GM13977 (cell line): Measurements from ENCODE around the gene HDAC9.

Source experiments
- DNase-seq: peaks from one replicate; pipeline ENCODE4 v3.0.0; 2012; ENCODE audit warnings: low spot score
- in situ Hi-C: fragments of 300-500 bp; cut with MboI; formaldehyde crosslinking; loops from one replicate; pipeline ENCODE4 v1.12.0; 2022; ENCODE audit warnings: low sequenced_read_pairs, low pct_unique_long_range_greater_than_20kb, mixed read lengths, inconsistent platforms; ENCODE audit not compliant: unreplicated experiment
- TF ChIP-seq, protein P1 (sequence below): IDR thresholded peaks from 2 replicates; pipeline ENCODE4 v1.5.1; 2012; ENCODE audit warnings: mild to moderate bottlenecking, control low read depth; ENCODE audit not compliant: insufficient read depth; ENCODE audit errors: extremely low read depth, missing control alignments

HDAC9 gene

DNA sequence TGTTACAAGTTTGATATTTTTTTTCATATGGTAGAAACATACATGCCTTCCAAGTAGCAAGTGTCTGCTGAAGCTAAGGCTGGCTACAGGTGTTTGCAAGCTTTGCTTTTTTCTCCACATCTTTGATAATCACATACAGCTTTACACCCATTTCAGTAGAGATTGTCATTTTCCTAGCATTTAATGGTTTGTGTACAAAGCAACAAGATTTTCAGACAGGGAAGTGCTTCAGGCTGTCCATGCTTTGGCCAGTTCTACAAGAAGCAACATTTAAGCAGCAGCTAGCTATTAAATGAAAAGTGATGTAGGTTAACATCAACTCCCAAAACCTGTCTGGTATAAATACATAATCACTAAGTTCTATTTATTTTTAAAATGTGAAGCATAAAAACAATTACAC, 2.3 kb downstream of the HDAC9 start:
- in situ Hi-C loops, result no loop called here
- DNase-seq, result no peak
- TF ChIP-seq, protein P1, sequence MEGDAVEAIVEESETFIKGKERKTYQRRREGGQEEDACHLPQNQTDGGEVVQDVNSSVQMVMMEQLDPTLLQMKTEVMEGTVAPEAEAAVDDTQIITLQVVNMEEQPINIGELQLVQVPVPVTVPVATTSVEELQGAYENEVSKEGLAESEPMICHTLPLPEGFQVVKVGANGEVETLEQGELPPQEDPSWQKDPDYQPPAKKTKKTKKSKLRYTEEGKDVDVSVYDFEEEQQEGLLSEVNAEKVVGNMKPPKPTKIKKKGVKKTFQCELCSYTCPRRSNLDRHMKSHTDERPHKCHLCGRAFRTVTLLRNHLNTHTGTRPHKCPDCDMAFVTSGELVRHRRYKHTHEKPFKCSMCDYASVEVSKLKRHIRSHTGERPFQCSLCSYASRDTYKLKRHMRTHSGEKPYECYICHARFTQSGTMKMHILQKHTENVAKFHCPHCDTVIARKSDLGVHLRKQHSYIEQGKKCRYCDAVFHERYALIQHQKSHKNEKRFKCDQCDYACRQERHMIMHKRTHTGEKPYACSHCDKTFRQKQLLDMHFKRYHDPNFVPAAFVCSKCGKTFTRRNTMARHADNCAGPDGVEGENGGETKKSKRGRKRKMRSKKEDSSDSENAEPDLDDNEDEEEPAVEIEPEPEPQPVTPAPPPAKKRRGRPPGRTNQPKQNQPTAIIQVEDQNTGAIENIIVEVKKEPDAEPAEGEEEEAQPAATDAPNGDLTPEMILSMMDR, result no peak

DNA sequence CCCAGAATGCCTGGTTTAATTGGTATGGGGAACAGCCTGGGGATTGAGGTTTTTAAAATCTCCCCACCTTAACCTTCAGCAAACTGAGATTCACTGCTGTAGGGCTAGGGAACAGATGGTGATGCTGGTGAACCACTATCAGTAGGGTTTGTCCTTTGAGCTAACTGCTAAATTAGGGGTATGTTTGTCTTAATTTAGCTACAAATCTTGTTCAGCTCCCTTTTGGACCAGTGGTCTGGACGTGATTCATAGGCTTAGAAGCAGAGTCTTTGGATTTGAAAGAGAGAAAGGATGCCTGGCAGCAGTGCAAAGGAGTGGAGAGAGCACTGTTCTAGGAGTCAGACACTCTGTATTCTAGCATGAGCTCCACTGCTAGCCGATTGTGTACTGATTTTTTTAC, 2.8 kb downstream of the HDAC9 start:
- in situ Hi-C loops, result no loop called here
- no peak for DNase-seq
- TF ChIP-seq, protein P1, result no peak

DNA sequence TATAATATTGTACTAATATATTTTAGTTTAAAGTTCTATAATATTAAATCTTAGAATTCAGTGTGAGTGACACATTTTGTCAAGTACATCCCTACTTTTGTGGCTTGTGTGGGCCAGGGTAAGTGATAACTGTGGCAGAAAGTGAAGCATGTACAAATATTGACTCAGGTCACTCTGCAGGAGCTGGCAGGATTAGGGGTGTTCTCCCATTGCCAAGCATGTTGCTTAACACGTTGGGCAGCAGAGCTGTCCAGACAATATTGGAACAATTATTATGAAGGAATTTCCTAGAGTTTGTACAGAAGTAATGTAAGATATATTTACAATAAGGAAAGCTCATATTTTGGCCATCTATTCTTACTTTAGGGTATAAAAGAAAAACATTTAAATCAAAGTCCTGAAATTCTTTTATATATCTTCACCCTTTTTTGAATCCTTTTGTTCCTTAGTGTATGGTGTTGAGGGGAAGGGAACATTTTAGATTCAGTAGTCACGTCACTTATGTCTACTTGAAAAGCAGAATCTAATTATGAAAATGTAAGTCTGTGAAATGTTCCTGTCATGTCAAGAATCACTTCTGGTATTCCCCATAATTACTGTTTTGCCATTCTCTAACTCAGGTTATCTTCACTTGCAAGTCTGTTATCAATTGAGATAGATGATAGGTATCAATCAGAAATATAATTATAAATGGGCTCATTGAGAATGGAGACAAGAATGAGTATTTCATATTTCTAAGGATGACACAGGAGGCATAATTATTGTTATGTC, 4.0 kb downstream of the HDAC9 start:
- no peak for DNase-seq
- TF ChIP-seq, protein P1, result no peak
- in situ Hi-C loops, result no loop called here

DNA sequence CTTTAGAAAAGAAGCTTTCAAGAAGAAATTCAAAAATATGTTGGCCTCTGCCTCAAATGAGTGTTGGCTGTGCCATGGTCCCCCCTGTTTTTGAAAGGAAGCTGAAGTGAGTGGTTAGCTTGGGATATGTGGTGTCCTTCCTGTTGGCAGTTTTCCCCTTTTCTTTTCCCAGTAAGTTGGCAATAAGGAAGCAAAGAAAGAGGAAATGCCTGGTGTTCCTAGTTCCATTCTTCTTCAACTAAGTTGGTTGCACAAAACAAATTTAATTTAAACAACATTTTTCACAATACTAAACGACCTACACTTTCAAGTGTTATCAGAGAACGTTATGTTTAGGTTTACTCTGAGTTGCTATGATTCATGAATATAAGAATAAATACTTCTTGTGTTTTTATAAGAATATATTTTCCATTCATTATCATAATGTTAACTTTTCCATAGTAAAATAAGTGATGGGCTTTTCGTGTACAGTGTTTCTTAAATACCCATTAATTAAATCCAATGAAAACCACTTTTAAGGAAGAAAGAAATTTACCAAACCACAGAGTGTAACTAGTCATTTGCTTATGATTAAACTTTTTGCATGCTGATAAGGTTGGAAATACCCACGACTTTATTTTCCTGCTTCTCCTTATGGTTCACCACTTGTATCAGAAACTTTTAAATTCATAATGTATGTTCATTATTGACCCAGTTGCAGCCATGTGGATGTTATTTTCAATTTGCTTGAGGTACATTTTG, 7.7 kb downstream of the HDAC9 start:
- DNase-seq, result no peak
- TF ChIP-seq, protein P1, result no peak
- in situ Hi-C loops, result no loop called here

DNA sequence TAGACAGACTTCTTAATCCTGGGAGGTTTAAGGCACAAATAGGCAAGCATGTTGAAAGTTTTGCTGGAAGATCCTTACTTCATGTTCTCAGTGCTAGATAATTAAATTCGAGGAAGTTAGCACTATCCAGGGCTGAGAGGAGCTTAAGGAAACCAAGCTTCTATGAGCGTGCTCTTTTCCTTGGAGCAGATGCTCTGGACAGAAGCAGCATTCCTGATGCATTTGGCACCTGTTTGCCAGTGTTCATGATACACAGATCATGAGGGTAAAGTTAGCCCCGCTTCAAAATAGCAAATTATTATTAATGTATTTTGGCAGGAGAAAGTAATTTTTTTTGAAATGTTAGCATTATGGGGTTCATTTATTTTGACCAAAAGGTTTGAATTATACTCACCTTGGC, 9.4 kb downstream of the HDAC9 start:
- in situ Hi-C loops, result no loop called here
- TF ChIP-seq, protein P1, result no peak
- no peak for DNase-seq

DNA sequence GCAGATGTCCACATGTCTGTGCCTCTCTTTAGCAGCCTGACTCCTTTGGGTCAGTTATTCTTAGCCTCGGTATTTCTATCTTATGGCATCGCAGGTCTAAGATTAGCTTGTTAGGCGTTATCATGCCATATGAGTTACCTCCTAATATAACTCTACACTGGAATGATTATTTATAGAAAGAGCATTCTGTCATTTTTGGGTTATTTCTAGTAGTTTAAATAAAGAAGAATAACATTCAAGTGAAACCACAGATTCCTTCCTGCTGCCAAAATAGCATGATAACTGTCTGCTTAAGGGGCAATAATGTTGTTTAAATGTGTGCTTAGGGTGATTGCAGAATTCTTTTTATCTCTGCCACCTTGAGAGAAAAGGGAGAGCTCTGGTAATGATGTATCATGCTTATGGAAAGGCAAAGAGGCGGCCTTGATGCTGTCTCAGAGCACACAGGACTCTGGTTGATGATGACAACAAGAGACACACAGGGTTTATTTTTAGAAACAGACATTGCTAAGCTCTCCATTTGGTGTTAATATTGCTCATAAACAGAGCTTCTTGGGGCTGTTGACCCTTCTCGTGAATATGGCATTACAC, 10.4 kb downstream of the HDAC9 start:
- peak; percentile 25 for DNase-seq
- in situ Hi-C loops, result no loop called here
- TF ChIP-seq, protein P1, result no peak
